PC-9 (cell line): Measurements from ENCODE around the gene RPL14. TPM values are rescaled to one million over a fixed set of nuclear protein-coding genes. Genes with fewer than 3 reads are reported as not detected.

Source experiments
- BruUV-seq: library from RNA; stranded (reverse); fragments of 400-500 nt; replicated peaks from 2 replicates; lab custom pipeline; 2021; lab: Mats Ljungman, UMichigan
- CTCF ChIA-PET: fragments of 300-600 bp; sonication (Branson Sonifier 250); formaldehyde crosslinking; loops from one replicate; lab custom pipeline; 2022; ENCODE audit warnings: antibody characterized with exemption; lab: Charles Lee
- POLR2A ChIA-PET: fragments of 300-600 bp; sonication (Branson Sonifier 250); formaldehyde crosslinking; loops from one replicate; lab custom pipeline; 2022; ENCODE audit warnings: antibody characterized with exemption; ENCODE audit not compliant: unreplicated experiment; lab: Charles Lee
- DNase-seq, 2 experiments: peaks; one replicate each; pipeline versions ENCODE4 v3.0.0 to v3.0.0-alpha.2; 2015 to 2022; ENCODE audit warnings: mixed read lengths in 1 of 2
- H2AFZ ChIP-seq: fragments of 200-600 bp; sonication (generic); 2 replicates; pipeline ENCODE4 v1.8.1; 2017; ENCODE audit warnings: antibody characterized with exemption
- H3F3A ChIP-seq: fragments of 200-600 bp; sonication (generic); 2 replicates; pipeline ENCODE4 v1.8.1; 2017; ENCODE audit warnings: antibody characterized with exemption, mild to moderate bottlenecking, low read depth; ENCODE audit not compliant: insufficient read depth
- H3K27ac ChIP-seq: fragments of 200-600 bp; sonication (generic); 2 replicates; pipeline ENCODE4 v1.6.1; 2016; ENCODE audit warnings: mixed run types
- H3K27me3 ChIP-seq: fragments of 200-600 bp; sonication (generic); 2 replicates; pipeline ENCODE4 v1.6.1; 2016; ENCODE audit warnings: low read depth, mixed run types; ENCODE audit not compliant: insufficient read depth
- H3K36me3 ChIP-seq: fragments of 200-600 bp; sonication (generic); 2 replicates; pipeline ENCODE4 v1.6.1; 2016; ENCODE audit warnings: low read depth, mixed run types
- H3K4me1 ChIP-seq: fragments of 200-600 bp; sonication (generic); replicated peaks from 2 replicates; pipeline ENCODE4 v1.6.1; 2016; ENCODE audit warnings: mixed run types; ENCODE audit not compliant: insufficient read depth
- H3K4me2 ChIP-seq: fragments of 200-600 bp; sonication (generic); 2 replicates; pipeline ENCODE4 v1.6.1; 2017; ENCODE audit warnings: mixed run types
- H3K4me3 ChIP-seq: fragments of 200-600 bp; sonication (generic); 2 replicates; pipeline ENCODE4 v1.6.1; 2016; ENCODE audit warnings: mixed run types
- H3K79me2 ChIP-seq: fragments of 200-600 bp; sonication (generic); 2 replicates; pipeline ENCODE4 v1.6.1; 2017; ENCODE audit warnings: low read depth, mixed run types
- H3K9me2 ChIP-seq: fragments of 200-600 bp; sonication (generic); 2 replicates; pipeline ENCODE4 v1.8.1; 2017; ENCODE audit warnings: mild to moderate bottlenecking; ENCODE audit not compliant: insufficient read depth
- H3K9me3 ChIP-seq: fragments of 200-600 bp; sonication (generic); 2 replicates; pipeline ENCODE4 v1.8.1; 2016; ENCODE audit warnings: low read depth; ENCODE audit not compliant: insufficient read depth
- H4K20me1 ChIP-seq: fragments of 200-600 bp; sonication (generic); 2 replicates; pipeline ENCODE4 v1.8.1; 2017; ENCODE audit not compliant: insufficient read depth
- EZH2 ChIP-seq: fragments of 200-600 bp; sonication (generic); IDR thresholded peaks from 2 replicates; pipeline ENCODE4 v1.8.0; 2017; ENCODE audit warnings: antibody characterized with exemption, low read depth
- intact Hi-C: fragments of 100-400 bp; cut with micrococcal nuclease; formaldehyde crosslinking; loops from one replicate; pipeline ENCODE4 v1.10.0; 2022; ENCODE audit not compliant: unreplicated experiment
- total RNA-seq: library from RNA; stranded (reverse); gene quantifications from 2 replicates; pipeline ENCODE4 v1.2.3, GENCODE V29; 2021
- TF ChIP-seq, protein P1 (sequence below): fragments of 200-600 bp; sonication (generic); conservative IDR thresholded peaks from 2 replicates; pipeline ENCODE4 v1.6.1; 2017; ENCODE audit warnings: mixed run types, antibody characterized with exemption, mild to moderate bottlenecking, moderate library complexity

The RPL14 gene
- total RNA-seq, 1 experiment from 2014 or later = 2,201 TPM

GRCh38 chr3:40453933-40454332 is 3.2 kb upstream of the RPL14 start:
- Histone ChIP-seq H4K20me1 (peaks cover 9% of the 10 kb centered on the region; the same call in 1 of the 2 replicates), H2AFZ (no peak overlapping the region; the same call in 1 of the 2 replicates), H3K79me2 (peaks cover 31% of the 10 kb centered on the region), H3K27ac (no peak overlapping the region), H3K4me1 (peaks cover 41% of the 10 kb centered on the region), H3K9me3 (no peaks in the 10 kb centered on the region), H3K36me3 (peaks cover 12% of the 10 kb centered on the region), H3K4me3 (peak overlapping the region; percentile 59; the same call in 1 of the 2 replicates), H3K4me2 (peak overlapping the region; percentile 94), H3K9me2 (no peaks in the 10 kb centered on the region), H3K27me3 (no peaks in the 10 kb centered on the region), H3F3A (peaks cover 31% of the 10 kb centered on the region)
- TF ChIP-seq, protein P1, sequence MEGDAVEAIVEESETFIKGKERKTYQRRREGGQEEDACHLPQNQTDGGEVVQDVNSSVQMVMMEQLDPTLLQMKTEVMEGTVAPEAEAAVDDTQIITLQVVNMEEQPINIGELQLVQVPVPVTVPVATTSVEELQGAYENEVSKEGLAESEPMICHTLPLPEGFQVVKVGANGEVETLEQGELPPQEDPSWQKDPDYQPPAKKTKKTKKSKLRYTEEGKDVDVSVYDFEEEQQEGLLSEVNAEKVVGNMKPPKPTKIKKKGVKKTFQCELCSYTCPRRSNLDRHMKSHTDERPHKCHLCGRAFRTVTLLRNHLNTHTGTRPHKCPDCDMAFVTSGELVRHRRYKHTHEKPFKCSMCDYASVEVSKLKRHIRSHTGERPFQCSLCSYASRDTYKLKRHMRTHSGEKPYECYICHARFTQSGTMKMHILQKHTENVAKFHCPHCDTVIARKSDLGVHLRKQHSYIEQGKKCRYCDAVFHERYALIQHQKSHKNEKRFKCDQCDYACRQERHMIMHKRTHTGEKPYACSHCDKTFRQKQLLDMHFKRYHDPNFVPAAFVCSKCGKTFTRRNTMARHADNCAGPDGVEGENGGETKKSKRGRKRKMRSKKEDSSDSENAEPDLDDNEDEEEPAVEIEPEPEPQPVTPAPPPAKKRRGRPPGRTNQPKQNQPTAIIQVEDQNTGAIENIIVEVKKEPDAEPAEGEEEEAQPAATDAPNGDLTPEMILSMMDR = no peak
- no peak for TF ChIP-seq EZH2
- CTCF ChIA-PET = no interaction called here
- DNase-seq = no peak
- BruUV-seq = no TSS peak
- POLR2A ChIA-PET = no interaction called here
- intact Hi-C loops = loop anchor here (1.0 to 5.0 kb wide), 2 partner anchors 70 to 127 kb away; partner anchors contain the start of gene ZNF621

- peaks cover 44% of the 10 kb centered on the region for H3F3A ChIP-seq
- DNase-seq = no peak
- H3K4me1 ChIP-seq = peaks cover 47% of the 10 kb centered on the region
- H3K4me3 ChIP-seq = no peak overlapping the region
- intact Hi-C loops = loop anchor here (5.0 kb wide), 1 partner anchor 742 kb away; the partner anchor contains the start of gene CTNNB1
- no peaks in the 10 kb centered on the region for H3K27me3 ChIP-seq
- no peak overlapping the region for H3K4me2 ChIP-seq
- no peak overlapping the region for H3K27ac ChIP-seq
- BruUV-seq = no TSS peak
- H3K9me2 ChIP-seq = no peaks in the 10 kb centered on the region
- H3K79me2 ChIP-seq = peaks cover 43% of the 10 kb centered on the region
- ChIA-PET CTCF (no interaction called here), POLR2A (no interaction called here)
- no peaks in the 10 kb centered on the region for H3K9me3 ChIP-seq
- peaks cover 24% of the 10 kb centered on the region for H3K36me3 ChIP-seq
- no peak overlapping the region for H2AFZ ChIP-seq
- peaks cover 21% of the 10 kb centered on the region for H4K20me1 ChIP-seq
- TF ChIP-seq, protein P1 = no peak
- TF ChIP-seq EZH2 = no peak
These were observed 1.8 kb upstream of the RPL14 start for GRCh38 chr3:40455328-40455727.

- intact Hi-C loops = loop anchor here (5.0 kb wide), 1 partner anchor 741 kb away; the partner anchor contains the start of gene CTNNB1
- POLR2A ChIA-PET = interaction anchor here (0.6 to 0.7 kb wide), 5 partner anchors 16 to 1631 kb away, joined by 3 to 9 read pairs (median 4); partner anchors contain the start of gene ZNF620
These were observed 730 bp upstream of the RPL14 start for GRCh38 chr3:40456279-40456939.

More at GRCh38 chr3:40456279-40456939, 730 bp upstream of the RPL14 start:
- Histone ChIP-seq H3K79me2 (peaks cover 52% of the 10 kb centered on the region), H3K27me3 (no peaks in the 10 kb centered on the region), H3K27ac (peak overlapping the region; percentile 77), H3K4me1 (peaks cover 38% of the 10 kb centered on the region), H3K4me2 (peak overlapping the region; percentile 93), H4K20me1 (peaks cover 32% of the 10 kb centered on the region), H3F3A (peaks cover 51% of the 10 kb centered on the region), H3K9me3 (no peaks in the 10 kb centered on the region), H3K4me3 (peak overlapping the region; percentile 97), H2AFZ (peak overlapping the region; percentile 93), H3K36me3 (peaks cover 35% of the 10 kb centered on the region), H3K9me2 (no peaks in the 10 kb centered on the region)
- no peak for DNase-seq
- CTCF ChIA-PET = no interaction called here
- TSS peak; percentile 79 for BruUV-seq
- no peak for TF ChIP-seq EZH2
- TF ChIP-seq, protein P1 = no peak
